ENCODE data around the gene WDR27. TPM values are rescaled to one million over a fixed set of nuclear protein-coding genes. Genes with fewer than 3 reads are reported as not detected.
A peak's percentile ranks its signal among the peaks of the same experiment; 100 is the strongest.
"Not testable (repeated sequence)": the region's sequence is repeated elsewhere in the genome, so short reads cannot be mapped to it uniquely, and the experiment has no call there.

The WDR27 gene
- total RNA-seq, 1 donor from 2014 or later = 92.7 TPM

GRCh38 chr6:169697115-169697514, 4.7 kb downstream of the WDR27 start:
- H3K27ac ChIP-seq; intact Hi-C loops (cut with DNase I); H3K27me3 ChIP-seq; DNase-seq (ENCODE audit: low spot score in 2 of 2); H3K36me3 ChIP-seq; H3K9me3 ChIP-seq; H3K4me3 ChIP-seq; H3K4me1 ChIP-seq: not testable (repeated sequence)
- TF ChIP-seq CTCF (IDR thresholded peaks at IDR 0.05) = peak in 2 of 3 experiments; percentile 34 to 35

GRCh38 chr6:169695131-169695530, 6.7 kb downstream of the WDR27 start:
- Histone ChIP-seq H3K9me3 (no peaks in the 10 kb centered on the region), H3K27me3 (no peaks in the 10 kb centered on the region), H3K36me3 (no peaks in the 10 kb centered on the region), H3K4me3 (no peak overlapping the region), H3K27ac (no peak overlapping the region), H3K4me1 (no peaks in the 10 kb centered on the region)
- DNase-seq (ENCODE audit: low spot score in 2 of 2) = no peak
- intact Hi-C loops (cut with DNase I) = no loop called here
- no peak for TF ChIP-seq CTCF (IDR thresholded peaks at IDR 0.05)

GRCh38 chr6:169692516-169692915, 9.3 kb downstream of the WDR27 start:
- Histone ChIP-seq H3K27ac (no peak overlapping the region), H3K9me3 (no peaks in the 10 kb centered on the region), H3K4me1 (no peaks in the 10 kb centered on the region), H3K4me3 (no peak overlapping the region), H3K27me3 (no peaks in the 10 kb centered on the region), H3K36me3 (peaks cover 0 to 8% of the 10 kb centered on the region in 2 donors)
- intact Hi-C loops (cut with DNase I) = no loop called here
- no peak for DNase-seq (ENCODE audit: low spot score in 2 of 2)
- no peak for TF ChIP-seq CTCF (IDR thresholded peaks at IDR 0.05)

- Histone ChIP-seq H3K36me3 (peaks cover 7 to 21% of the 10 kb centered on the region in 2 donors), H3K27me3 (no peaks in the 10 kb centered on the region), H3K4me3 (no peak overlapping the region), H3K27ac (no peak overlapping the region), H3K4me1 (no peaks in the 10 kb centered on the region), H3K9me3 (peaks cover 3% of the 10 kb centered on the region in 2 donors)
- intact Hi-C loops (cut with DNase I) = no loop called here
- DNase-seq (ENCODE audit: low spot score in 2 of 2) = no peak
- TF ChIP-seq CTCF (IDR thresholded peaks at IDR 0.05) = no peak
These were observed 10.6 kb downstream of the WDR27 start for GRCh38 chr6:169691260-169691659.

GRCh38 chr6:169689287-169689686, 12.5 kb downstream of the WDR27 start:
- peaks cover 9 to 26% of the 10 kb centered on the region in 2 donors for H3K36me3 ChIP-seq

More at GRCh38 chr6:169689287-169689686, 12.5 kb downstream of the WDR27 start:
- Histone ChIP-seq H3K4me3 (no peak overlapping the region), H3K9me3 (peaks cover 3 to 18% of the 10 kb centered on the region in 2 donors), H3K4me1 (no peaks in the 10 kb centered on the region), H3K27ac (no peak overlapping the region), H3K27me3 (no peaks in the 10 kb centered on the region)
- no peak for TF ChIP-seq CTCF (IDR thresholded peaks at IDR 0.05)
- intact Hi-C loops (cut with DNase I) = no loop called here
- no peak for DNase-seq (ENCODE audit: low spot score in 2 of 2)
